ENCODE measurements around the gene MYBPH.

DNA sequence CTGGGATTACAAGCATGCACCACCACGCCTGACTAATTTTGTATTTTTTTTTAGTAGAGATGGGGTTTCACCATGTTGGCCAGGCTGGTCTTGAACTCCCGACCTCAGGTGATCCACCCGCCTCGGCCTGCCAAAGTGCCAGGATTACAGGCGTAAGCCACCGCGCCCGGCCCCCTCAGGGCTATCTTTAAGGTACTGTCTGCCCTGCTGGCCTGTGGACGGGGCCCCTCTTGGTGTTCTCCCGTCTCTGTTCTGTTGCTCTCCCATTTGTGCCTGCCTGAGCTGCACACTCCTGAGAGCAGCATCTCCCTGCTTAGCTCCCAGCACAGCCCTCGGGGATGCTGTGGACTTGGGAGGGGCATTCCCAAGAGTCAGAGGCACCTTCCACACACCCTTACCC lies 13.9 kb downstream of the MYBPH start:
- TF ChIP-seq, protein P1, sequence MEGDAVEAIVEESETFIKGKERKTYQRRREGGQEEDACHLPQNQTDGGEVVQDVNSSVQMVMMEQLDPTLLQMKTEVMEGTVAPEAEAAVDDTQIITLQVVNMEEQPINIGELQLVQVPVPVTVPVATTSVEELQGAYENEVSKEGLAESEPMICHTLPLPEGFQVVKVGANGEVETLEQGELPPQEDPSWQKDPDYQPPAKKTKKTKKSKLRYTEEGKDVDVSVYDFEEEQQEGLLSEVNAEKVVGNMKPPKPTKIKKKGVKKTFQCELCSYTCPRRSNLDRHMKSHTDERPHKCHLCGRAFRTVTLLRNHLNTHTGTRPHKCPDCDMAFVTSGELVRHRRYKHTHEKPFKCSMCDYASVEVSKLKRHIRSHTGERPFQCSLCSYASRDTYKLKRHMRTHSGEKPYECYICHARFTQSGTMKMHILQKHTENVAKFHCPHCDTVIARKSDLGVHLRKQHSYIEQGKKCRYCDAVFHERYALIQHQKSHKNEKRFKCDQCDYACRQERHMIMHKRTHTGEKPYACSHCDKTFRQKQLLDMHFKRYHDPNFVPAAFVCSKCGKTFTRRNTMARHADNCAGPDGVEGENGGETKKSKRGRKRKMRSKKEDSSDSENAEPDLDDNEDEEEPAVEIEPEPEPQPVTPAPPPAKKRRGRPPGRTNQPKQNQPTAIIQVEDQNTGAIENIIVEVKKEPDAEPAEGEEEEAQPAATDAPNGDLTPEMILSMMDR (IDR thresholded peaks at IDR 0.05) = no peak
- TF ChIP-seq, protein P2, sequence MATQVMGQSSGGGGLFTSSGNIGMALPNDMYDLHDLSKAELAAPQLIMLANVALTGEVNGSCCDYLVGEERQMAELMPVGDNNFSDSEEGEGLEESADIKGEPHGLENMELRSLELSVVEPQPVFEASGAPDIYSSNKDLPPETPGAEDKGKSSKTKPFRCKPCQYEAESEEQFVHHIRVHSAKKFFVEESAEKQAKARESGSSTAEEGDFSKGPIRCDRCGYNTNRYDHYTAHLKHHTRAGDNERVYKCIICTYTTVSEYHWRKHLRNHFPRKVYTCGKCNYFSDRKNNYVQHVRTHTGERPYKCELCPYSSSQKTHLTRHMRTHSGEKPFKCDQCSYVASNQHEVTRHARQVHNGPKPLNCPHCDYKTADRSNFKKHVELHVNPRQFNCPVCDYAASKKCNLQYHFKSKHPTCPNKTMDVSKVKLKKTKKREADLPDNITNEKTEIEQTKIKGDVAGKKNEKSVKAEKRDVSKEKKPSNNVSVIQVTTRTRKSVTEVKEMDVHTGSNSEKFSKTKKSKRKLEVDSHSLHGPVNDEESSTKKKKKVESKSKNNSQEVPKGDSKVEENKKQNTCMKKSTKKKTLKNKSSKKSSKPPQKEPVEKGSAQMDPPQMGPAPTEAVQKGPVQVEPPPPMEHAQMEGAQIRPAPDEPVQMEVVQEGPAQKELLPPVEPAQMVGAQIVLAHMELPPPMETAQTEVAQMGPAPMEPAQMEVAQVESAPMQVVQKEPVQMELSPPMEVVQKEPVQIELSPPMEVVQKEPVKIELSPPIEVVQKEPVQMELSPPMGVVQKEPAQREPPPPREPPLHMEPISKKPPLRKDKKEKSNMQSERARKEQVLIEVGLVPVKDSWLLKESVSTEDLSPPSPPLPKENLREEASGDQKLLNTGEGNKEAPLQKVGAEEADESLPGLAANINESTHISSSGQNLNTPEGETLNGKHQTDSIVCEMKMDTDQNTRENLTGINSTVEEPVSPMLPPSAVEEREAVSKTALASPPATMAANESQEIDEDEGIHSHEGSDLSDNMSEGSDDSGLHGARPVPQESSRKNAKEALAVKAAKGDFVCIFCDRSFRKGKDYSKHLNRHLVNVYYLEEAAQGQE (IDR thresholded peaks at IDR 0.05) = no peak
- TF ChIP-seq JUNB (IDR thresholded peaks at IDR 0.05) (no peak), RNF2 (IDR thresholded peaks at IDR 0.05; ENCODE audit: borderline replicate concordance, low read depth) (no peak), BHLHE40 (IDR thresholded peaks at IDR 0.05; ENCODE audit: low read depth, low read length) (no peak), RAD21 (conservative IDR thresholded peaks at IDR 0.05 in 1 of 2, IDR thresholded peaks at IDR 0.05 in 1 of 2) (no peak), KDM5A (IDR thresholded peaks at IDR 0.05) (no peak), MAZ (IDR thresholded peaks at IDR 0.05; ENCODE audit: borderline replicate concordance, low read depth, low read length) (no peak), MAFK (IDR thresholded peaks at IDR 0.05; ENCODE audit: partially characterized antibody) (no peak), CEBPB (IDR thresholded peaks at IDR 0.05) (no peak), ZC3H11A (IDR thresholded peaks at IDR 0.05) (no peak)
- TF ChIP-seq, protein P3, sequence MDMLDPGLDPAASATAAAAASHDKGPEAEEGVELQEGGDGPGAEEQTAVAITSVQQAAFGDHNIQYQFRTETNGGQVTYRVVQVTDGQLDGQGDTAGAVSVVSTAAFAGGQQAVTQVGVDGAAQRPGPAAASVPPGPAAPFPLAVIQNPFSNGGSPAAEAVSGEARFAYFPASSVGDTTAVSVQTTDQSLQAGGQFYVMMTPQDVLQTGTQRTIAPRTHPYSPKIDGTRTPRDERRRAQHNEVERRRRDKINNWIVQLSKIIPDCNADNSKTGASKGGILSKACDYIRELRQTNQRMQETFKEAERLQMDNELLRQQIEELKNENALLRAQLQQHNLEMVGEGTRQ (IDR thresholded peaks at IDR 0.05) = no peak
